ENCODE measurements around the gene RERE.

Gene RERE

DNA sequence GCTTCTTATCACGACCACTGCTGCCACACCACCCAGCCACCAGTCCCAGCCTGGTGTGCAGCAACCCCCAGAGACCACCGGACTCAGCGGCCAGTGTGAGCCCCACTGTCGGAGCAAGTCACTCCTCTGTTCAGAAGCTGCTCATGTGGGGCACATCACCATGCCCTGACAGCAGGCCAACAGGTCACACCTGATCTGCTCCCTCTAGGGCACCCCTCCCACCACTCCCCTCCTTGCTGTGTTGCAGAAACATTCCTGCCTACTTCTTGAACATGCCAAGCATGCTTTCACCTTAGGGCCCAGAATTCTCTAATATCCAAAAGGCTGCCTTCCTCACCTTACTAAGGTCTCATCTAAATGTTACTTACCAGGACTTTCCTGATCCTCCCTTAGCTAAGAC is 353.1 kb downstream of the RERE start:
- no peak for TF ChIP-seq CTCF (IDR thresholded peaks at IDR 0.05; ENCODE audit: insufficient read depth, low read length, poor library complexity, severe bottlenecking)
- Histone ChIP-seq H3K4me2 (ENCODE audit: low read depth, low read length, poor library complexity, severe bottlenecking) (no peak overlapping the region), H3K4me3 (ENCODE audit: insufficient read depth, low read length, poor library complexity, severe bottlenecking) (no peak overlapping the region), H3K9ac (ENCODE audit: low read length) (no peak overlapping the region), H3F3A (ENCODE audit: insufficient read depth) (no peaks in the 10 kb centered on the region), H3K9me3 (ENCODE audit: insufficient read depth, low read length) (no peaks in the 10 kb centered on the region), H3K9me2 (replicated peaks; ENCODE audit: insufficient read depth, low read length) (no peaks in the 10 kb centered on the region), H2AFZ (ENCODE audit: low read depth, low read length, severe bottlenecking) (no peak overlapping the region), H4K20me1 (ENCODE audit: low read depth, low read length) (no peaks in the 10 kb centered on the region), H3K27ac (ENCODE audit: low read depth, low read length) (no peak overlapping the region), H3K79me2 (ENCODE audit: insufficient read depth, low read length) (peaks cover 15% of the 10 kb centered on the region; the same call in 1 of the 2 replicates), H3K36me3 (ENCODE audit: low read length) (no peaks in the 10 kb centered on the region), H3K27me3 (ENCODE audit: low read length) (no peaks in the 10 kb centered on the region)

- TF ChIP-seq CTCF (IDR thresholded peaks at IDR 0.05; ENCODE audit: insufficient read depth, low read length, poor library complexity, severe bottlenecking) (no peak), EZH2phosphoT487 (conservative IDR thresholded peaks at IDR 0.05; ENCODE audit: low read length) (no peak)
- Histone ChIP-seq H3K9me3 (ENCODE audit: insufficient read depth, low read length) (no peaks in the 10 kb centered on the region), H2AFZ (ENCODE audit: low read depth, low read length, severe bottlenecking) (no peak overlapping the region), H3F3A (ENCODE audit: insufficient read depth) (no peaks in the 10 kb centered on the region; the same call in 1 of the 2 replicates), H3K4me2 (ENCODE audit: low read depth, low read length, poor library complexity, severe bottlenecking) (no peak overlapping the region), H3K79me2 (ENCODE audit: insufficient read depth, low read length) (peaks cover 19% of the 10 kb centered on the region; the same call in 1 of the 2 replicates), H4K20me1 (ENCODE audit: low read depth, low read length) (no peaks in the 10 kb centered on the region), H3K9ac (ENCODE audit: low read length) (no peak overlapping the region), H3K9me2 (replicated peaks; ENCODE audit: insufficient read depth, low read length) (no peaks in the 10 kb centered on the region), H3K27me3 (ENCODE audit: low read length) (no peaks in the 10 kb centered on the region), H3K4me3 (ENCODE audit: insufficient read depth, low read length, poor library complexity, severe bottlenecking) (no peak overlapping the region), H3K36me3 (ENCODE audit: low read length) (no peaks in the 10 kb centered on the region), H3K27ac (ENCODE audit: low read depth, low read length) (no peak overlapping the region)
Observed at GRCh38 chr1:8463144-8463927, 354.1 kb downstream of the RERE start.

DNA sequence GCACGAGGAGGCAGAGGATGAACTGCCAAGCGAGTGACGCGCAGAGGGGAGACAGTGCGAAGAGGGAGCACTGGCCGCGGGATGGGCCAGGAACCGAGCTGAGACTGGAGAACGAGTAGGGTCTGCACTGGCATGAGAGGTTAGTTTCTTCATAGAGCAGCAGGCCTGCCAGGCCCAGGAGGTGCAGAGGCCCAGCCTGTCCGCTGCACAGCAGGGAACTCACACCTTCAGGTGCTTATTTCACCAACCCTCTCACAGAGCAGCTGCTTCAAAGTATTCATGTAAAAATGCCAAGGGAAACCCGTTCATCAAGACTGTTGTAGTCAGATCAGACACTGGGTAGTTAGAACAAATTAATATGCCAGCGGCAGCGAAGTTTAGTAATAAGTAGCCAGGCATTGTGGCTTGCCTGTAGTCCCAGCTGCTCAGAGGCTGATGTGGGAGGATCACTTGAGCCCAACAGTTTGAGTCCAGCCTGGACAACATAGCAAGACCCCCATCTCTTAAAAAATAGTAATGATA is 355.0 kb downstream of the RERE start:
- no peak overlapping the region for H3K4me3 ChIP-seq (ENCODE audit: insufficient read depth, low read length, poor library complexity, severe bottlenecking)
- no peaks in the 10 kb centered on the region for H3K27me3 ChIP-seq (ENCODE audit: low read length)
- no peaks in the 10 kb centered on the region; the same call in 1 of the 2 replicates for H3F3A ChIP-seq (ENCODE audit: insufficient read depth)
- H3K36me3 ChIP-seq (ENCODE audit: low read length), result no peaks in the 10 kb centered on the region
- H3K9me3 ChIP-seq (ENCODE audit: insufficient read depth, low read length), result no peaks in the 10 kb centered on the region
- no peak overlapping the region for H3K9ac ChIP-seq (ENCODE audit: low read length)
- H3K4me2 ChIP-seq (ENCODE audit: low read depth, low read length, poor library complexity, severe bottlenecking), result no peak overlapping the region
- no peak overlapping the region for H2AFZ ChIP-seq (ENCODE audit: low read depth, low read length, severe bottlenecking)
- H3K9me2 ChIP-seq (replicated peaks; ENCODE audit: insufficient read depth, low read length), result no peaks in the 10 kb centered on the region
- TF ChIP-seq CTCF (IDR thresholded peaks at IDR 0.05; ENCODE audit: insufficient read depth, low read length, poor library complexity, severe bottlenecking) (no peak), EZH2phosphoT487 (conservative IDR thresholded peaks at IDR 0.05; ENCODE audit: low read length) (no peak)
- H4K20me1 ChIP-seq (ENCODE audit: low read depth, low read length), result no peaks in the 10 kb centered on the region
- H3K27ac ChIP-seq (ENCODE audit: low read depth, low read length), result no peak overlapping the region
- peaks cover 21% of the 10 kb centered on the region; the same call in 1 of the 2 replicates for H3K79me2 ChIP-seq (ENCODE audit: insufficient read depth, low read length)

Measured in SU-DHL-6 (cell line).